ENCODE results near the gene CREM.
"Not testable (repeated sequence)": the region's sequence is repeated elsewhere in the genome, so short reads cannot be mapped to it uniquely, and the experiment has no call there.

CREM gene

GRCh38 chr10:35194906-35195305 is 68.3 kb downstream of the CREM start:
- DNase-seq (ENCODE audit: low spot score) = no peak

DNA sequence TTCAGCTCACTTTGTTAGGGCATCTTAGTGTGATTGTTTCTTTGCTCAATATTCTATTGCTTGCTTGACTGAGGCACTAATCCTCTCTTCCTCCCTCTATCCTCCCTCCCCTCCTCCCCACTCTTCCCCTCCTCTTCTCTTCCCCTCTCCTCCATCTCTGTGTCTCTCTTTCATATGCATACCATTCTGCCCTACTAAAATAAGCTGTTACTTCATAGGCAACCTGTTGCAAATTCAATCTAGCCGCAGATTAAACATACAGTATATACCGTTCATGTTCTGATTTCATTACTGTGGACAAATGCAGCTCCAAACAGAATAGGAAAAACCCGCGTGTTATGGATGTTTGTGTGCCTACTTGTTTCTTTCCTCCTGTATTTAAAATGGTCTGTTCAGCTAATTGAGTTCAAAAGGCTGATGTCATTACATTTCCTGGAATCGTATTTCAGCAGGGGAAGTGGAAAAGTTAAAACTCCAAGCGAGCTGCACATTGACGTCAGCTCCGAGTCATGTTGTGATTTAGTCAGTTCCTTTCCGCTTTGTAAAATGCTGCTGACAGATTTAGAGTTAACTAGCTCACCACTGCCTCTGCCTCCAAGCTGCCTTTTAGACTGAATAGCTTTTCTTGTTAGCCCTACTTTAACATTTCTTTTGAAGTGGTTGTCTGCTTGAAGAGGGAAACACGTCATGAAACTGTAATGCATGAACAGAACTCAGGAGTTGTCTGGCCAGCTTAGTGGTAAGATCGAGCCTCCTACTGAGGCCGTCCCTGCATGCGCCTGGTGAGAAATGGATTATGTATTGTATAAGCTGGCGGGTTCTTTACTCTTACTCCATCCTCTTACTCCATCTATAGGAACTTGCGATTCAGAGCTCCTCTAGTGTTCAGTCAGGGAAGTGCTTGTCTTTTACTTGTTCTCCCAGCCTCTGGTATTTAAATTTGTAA is 69.0 kb downstream of the CREM start:
- DNase-seq (ENCODE audit: low spot score) = peak; percentile 93

- no peak for DNase-seq (ENCODE audit: low spot score)
Measured at GRCh38 chr10:35200487-35200886, 73.8 kb downstream of the CREM start.

DNA sequence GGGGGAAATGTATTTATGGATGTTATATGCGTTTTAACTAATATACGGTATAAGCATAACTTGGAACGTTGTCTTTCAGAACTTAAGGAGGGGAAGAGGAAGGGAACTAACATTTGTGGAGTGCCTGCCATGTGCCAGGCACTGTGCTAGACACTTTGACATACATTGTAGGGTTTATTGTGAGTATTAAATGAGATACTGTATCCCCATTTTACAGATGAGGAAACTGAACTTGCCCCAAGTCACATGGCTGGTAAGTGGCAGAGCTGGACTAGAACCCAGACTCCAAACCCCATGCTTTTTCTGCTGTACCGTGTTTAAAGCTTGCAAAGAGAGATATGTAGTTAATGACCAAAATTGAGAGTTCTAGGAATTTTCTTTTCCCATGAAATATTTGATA is 74.6 kb downstream of the CREM start:
- no peak for DNase-seq (ENCODE audit: low spot score)

DNA sequence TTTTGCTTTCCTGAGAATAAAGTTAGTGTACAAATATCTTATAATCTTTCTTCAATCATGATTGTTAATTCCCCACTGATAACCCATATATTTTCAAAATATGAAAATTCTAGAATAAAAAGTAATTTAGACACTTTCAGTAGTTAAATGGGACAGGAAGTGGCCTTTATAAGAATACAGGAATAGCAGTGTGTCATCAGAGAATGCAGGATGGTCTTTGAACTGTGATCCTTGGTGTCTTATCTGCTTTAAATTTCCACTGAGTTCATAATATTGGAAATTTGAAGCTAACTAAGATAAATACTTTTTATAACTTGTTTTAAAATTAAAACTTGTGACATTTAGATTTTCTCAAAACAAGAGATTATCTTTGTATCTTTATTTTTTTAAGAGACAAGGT is 75.4 kb downstream of the CREM start:
- DNase-seq (ENCODE audit: low spot score) = no peak

GRCh38 chr10:35203745-35204144 is 77.1 kb downstream of the CREM start:
- DNase-seq (ENCODE audit: low spot score) = no peak

GRCh38 chr10:35204650-35205319 is 78.1 kb downstream of the CREM start:
- no peak for DNase-seq (ENCODE audit: low spot score)

DNA sequence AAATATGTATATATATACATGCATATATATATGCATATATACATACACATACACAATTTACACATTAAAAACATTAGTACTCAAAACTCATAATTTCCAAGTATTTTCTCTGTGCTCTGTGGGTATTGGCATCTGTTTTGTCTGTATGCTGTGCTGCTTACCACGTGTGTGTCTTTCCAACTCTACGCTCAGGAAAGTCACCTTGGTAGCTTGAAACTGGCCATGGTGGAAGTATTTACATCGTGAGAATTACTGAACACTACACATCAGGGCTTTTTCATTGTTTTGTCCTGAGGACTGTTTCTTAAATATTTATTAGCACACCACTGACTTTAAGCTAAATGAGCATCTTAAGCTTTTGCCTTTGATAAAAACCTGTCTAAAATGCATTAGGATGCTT is 79.6 kb downstream of the CREM start:
- no peak for DNase-seq (ENCODE audit: low spot score)

GRCh38 chr10:35208536-35208935 is 81.9 kb downstream of the CREM start:
- peak; percentile 79 for DNase-seq (ENCODE audit: low spot score)

GRCh38 chr10:35208949-35209613 is 82.4 kb downstream of the CREM start:
- no peak for DNase-seq (ENCODE audit: low spot score)

DNA sequence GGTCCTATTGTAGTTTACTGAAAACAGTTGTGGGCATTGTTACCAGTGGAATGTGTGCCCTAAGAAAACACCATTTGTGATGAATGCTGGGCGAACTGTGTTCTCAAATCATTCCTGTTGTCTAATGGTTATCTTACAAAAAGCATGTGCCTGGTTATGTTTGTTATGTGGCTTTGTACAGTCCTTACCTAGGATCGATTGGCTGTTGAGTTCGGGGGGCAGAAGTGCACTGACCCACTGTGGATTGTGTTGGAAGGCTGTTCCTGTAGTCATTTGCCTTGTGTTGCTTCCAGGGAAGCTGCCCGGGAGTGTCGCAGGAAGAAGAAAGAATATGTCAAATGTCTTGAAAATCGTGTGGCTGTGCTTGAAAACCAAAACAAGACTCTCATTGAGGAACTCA is 84.3 kb downstream of the CREM start:
- peak; percentile 53 for DNase-seq (ENCODE audit: low spot score)

DNA sequence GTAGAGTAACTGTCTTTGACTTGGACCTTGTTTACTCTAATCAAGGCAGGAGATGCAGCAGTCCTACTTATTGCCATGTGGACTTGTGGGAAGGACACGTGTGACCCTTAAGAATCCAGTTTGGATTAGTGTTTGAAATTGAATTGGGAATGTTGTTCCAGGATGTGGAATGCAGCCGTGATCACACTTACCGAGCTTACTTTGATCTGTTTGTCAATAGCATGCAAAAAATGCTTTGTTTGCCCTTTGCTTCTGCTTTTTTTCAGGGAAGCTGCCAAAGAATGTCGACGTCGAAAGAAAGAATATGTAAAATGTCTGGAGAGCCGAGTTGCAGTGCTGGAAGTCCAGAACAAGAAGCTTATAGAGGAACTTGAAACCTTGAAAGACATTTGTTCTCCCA is 84.7 kb downstream of the CREM start:
- DNase-seq (ENCODE audit: low spot score) = peak; percentile 61

DNA sequence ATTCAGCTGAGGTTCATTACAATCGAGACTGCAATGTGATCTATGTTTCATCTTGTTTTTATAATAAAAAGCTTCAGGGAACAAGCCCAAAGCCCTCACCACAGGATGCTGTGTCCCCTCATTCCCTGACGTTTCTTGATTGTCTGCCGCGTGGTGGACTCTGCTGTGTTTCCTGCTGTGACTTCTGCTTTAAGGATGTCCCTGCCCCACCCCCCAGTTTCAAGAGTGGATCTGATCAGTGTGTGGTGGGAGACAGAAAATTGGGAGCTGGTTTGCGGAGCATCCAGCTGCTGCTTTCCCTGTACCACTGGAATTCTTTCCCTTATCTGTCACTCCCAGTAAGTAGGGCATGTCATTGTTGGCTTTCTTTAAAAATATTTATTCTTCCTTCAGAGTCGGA is 86.2 kb downstream of the CREM start:
- no peak for DNase-seq (ENCODE audit: low spot score)

GRCh38 chr10:35213699-35214098 is 87.1 kb downstream of the CREM start:
- no peak for DNase-seq (ENCODE audit: low spot score)

GRCh38 chr10:35214607-35215020 is 88.0 kb downstream of the CREM start:
- no peak for DNase-seq (ENCODE audit: low spot score)

- no peak for DNase-seq (ENCODE audit: low spot score)
Measured at GRCh38 chr10:35215107-35215506, 88.5 kb downstream of the CREM start.

DNA sequence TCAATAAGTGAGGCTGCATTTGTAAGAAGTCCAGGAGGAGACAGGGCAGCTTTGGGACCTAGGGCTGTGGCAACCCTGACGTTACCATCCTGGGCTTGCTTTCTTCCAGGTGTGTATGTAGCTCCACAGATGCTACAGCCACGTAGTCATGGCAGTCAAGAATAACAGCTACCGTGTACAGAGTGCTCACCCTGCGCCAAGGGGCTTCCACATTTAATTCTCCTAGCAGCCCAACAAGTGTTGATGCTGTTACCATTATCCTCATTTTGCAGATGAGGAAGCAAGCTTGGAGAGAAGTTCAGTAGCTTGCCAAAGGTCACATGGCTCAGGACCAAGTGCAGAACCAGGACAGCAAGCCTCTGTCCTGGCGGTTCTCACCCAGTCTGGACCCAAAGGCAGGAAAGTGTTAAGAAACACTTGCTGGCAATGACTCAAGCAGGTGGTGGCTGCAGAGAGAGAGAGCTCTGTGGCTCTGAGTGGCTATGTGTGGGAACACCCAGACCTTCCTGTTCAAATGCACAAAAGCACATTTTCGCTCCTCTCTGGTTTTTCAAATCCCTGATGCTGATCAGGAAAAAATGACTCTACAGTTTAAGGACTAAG is 89.8 kb downstream of the CREM start:
- peak; percentile 67 for DNase-seq (ENCODE audit: low spot score)

DNA sequence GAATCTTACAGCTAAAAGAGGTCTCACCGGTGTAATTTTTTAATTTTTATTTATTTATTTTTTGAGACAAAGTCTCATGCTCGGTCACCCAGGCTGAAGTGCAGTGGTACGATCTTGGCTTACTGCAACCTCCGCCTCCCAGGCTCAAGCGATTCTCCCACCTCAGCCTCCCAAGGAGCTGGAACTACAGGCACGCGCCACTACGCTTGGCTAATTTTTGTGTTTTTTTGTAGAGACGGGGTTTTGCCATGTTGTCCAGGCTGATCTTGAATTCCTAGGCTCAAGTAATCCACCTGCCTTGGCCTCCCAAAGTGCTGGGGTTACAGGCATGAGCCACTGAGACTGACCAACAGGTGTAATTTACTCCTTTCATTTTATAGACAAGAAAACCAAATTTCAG is 90.3 kb downstream of the CREM start:
- DNase-seq (ENCODE audit: low spot score) = not testable (repeated sequence)

DNA sequence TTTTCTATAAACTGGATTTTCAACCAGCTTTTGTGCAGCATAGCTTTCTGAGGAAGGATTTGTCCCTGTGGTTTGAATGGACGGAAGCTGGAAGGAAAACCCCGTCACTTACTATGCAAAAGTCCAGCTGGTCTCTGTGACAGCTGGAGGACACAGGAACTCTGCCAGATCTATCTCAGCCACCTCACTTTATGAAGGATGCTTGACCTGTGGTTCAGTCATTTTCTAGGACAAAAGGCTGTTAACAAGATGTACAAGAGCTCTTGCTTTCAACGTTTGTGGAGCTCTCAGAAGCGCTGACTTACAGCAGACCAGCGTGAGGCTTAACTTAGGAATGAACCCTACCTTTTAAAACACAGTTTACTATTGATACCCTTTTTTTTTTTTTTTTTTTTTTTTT is 90.8 kb downstream of the CREM start:
- peak; percentile 61 for DNase-seq (ENCODE audit: low spot score)

GRCh38 chr10:35218339-35218955 is 91.8 kb downstream of the CREM start:
- DNase-seq (ENCODE audit: low spot score) = peak; percentile 93

DNA sequence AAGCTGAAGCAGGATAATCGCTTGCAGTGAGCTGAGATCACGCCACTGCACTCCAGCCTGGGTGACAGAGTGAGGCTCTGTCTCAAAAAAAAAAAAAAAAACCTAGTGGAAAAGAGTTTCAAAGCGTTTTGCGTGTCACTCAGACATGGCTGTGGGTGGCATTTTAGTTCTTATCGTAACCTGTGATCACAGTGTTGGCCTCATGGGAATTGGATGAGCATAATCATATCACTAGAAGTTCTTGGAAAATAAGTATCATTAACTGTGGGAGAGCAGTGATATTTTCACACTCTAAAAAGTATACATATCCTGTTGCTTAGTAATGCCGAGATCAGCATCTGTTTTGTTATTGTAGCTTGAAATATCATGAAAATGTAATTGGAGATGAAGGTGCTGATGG is 92.6 kb downstream of the CREM start:
- DNase-seq (ENCODE audit: low spot score) = no peak

Data from pons (tissue), 1 donor.